GM13976 (cell line): ENCODE results near the gene SEC14L1.

Experiments used
- DNase-seq: peaks from one replicate; pipeline ENCODE4 v3.0.0; 2012; ENCODE audit warnings: low spot score
- in situ Hi-C: fragments of 300-500 bp; cut with MboI; formaldehyde crosslinking; loops from one replicate; pipeline ENCODE4 v1.12.0; 2022; ENCODE audit warnings: low sequenced_read_pairs, mixed read lengths, inconsistent platforms; ENCODE audit not compliant: unreplicated experiment
- TF ChIP-seq, protein P1 (sequence below): IDR thresholded peaks from 2 replicates; pipeline ENCODE4 v1.5.1; 2012; ENCODE audit warnings: borderline replicate concordance, mild to moderate bottlenecking; ENCODE audit not compliant: insufficient read depth; ENCODE audit errors: extremely low read depth, missing control alignments, control extremely low read depth

The SEC14L1 gene

DNA sequence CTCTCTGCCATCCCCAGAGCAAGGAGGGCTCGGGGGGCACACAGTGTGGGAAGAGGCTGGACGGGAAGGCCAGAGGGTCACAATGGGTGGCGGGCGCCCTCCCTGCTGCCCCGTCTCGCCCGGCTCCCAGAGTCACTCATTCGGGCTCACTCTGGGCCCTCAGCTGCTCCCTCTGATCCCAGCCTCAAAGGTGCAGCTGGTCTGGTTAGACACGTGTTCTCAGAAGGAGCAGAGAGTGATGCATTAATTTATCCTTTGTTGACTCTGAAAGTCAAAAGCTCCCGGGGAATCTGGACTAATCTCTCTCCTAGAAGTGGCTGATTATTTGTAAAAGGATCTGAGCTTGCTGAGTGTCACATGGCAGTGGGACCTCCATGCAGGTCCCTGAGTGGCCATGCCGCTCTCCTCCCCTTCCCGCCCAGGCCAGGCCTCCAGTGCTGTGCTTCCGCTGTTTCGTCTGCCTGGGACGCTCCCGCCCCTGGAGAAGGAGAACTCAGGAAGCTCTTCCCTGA lies 87.5 kb downstream of the SEC14L1 start:
- in situ Hi-C loops, result no loop called here
- TF ChIP-seq, protein P1, sequence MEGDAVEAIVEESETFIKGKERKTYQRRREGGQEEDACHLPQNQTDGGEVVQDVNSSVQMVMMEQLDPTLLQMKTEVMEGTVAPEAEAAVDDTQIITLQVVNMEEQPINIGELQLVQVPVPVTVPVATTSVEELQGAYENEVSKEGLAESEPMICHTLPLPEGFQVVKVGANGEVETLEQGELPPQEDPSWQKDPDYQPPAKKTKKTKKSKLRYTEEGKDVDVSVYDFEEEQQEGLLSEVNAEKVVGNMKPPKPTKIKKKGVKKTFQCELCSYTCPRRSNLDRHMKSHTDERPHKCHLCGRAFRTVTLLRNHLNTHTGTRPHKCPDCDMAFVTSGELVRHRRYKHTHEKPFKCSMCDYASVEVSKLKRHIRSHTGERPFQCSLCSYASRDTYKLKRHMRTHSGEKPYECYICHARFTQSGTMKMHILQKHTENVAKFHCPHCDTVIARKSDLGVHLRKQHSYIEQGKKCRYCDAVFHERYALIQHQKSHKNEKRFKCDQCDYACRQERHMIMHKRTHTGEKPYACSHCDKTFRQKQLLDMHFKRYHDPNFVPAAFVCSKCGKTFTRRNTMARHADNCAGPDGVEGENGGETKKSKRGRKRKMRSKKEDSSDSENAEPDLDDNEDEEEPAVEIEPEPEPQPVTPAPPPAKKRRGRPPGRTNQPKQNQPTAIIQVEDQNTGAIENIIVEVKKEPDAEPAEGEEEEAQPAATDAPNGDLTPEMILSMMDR, result no peak
- no peak for DNase-seq

- in situ Hi-C loops, result no loop called here
- TF ChIP-seq, protein P1, result no peak
- DNase-seq, result no peak
Observed at GRCh38 chr17:77228816-77229215, 88.0 kb downstream of the SEC14L1 start.

DNA sequence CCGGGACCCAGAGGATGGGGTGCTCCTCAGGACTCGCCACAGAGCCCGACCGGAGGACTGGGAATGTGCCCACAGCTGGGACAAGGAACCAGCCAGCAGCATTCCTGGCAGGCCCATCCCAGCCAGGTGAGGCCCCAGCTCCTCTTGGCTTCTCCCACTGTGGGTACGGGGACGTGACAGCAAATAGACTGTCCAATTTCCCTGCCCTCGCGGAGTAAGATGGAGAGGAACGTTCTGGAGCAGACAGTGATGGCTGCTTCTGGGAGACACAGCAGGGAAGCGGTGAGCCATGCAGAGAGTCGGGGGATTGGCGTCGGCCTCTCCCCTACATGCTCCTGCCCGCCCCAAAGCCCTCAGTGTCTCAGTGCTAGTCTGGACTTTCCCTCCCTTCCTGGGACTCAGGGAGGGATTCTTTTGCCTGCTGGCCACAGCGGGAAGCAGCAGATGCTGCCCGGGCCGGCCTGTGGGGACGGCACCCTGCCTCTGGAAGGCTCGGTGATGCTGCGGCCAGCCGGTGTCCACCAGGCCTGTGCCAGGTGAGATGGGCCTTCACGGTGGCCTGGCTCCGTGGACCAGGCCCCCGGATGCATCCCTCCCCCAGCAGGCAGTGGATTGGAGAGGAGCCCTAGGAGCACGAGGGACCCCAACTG lies 89.1 kb downstream of the SEC14L1 start:
- DNase-seq, result no peak
- TF ChIP-seq, protein P1, result no peak
- in situ Hi-C loops, result no loop called here

DNA sequence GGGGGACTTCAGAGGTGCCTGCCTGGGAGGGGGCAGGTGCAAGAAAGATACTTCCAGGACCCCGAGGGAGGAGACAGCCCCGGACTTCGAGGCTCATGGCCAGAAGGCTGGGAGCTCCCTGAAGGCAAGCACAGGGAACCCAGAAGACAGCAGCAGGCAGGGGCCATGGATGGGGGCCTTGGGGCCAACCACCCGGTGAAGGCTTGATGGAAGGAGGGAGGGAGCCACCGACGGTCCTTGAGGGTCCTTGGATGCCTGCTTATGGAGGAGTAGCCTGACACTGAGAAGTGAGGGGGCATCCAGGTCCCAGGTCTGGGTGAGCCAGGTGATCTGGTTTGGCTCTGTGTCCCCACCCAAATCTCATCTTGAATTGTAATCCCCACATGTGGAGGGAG lies 89.7 kb downstream of the SEC14L1 start:
- TF ChIP-seq, protein P1, result no peak
- in situ Hi-C loops, result no loop called here
- DNase-seq, result no peak

- TF ChIP-seq, protein P1, result no peak
- DNase-seq, result no peak
- in situ Hi-C loops, result no loop called here
Observed at GRCh38 chr17:77231076-77231871, 90.5 kb downstream of the SEC14L1 start.

GRCh38 chr17:77233127-77233526 lies 92.4 kb downstream of the SEC14L1 start:
- TF ChIP-seq, protein P1, result no peak
- in situ Hi-C loops, result no loop called here
- no peak for DNase-seq
